HG02642 (cell line): Measurements from ENCODE around the gene PUDP.

Experiments
- ATAC-seq: cut with Tn5 transposase; IDR thresholded peaks from one replicate; pipeline ENCODE4 v1.9.1; 2021; ENCODE audit warnings: mild to moderate bottlenecking; ENCODE audit not compliant: unreplicated experiment, poor library complexity

PUDP gene

DNA sequence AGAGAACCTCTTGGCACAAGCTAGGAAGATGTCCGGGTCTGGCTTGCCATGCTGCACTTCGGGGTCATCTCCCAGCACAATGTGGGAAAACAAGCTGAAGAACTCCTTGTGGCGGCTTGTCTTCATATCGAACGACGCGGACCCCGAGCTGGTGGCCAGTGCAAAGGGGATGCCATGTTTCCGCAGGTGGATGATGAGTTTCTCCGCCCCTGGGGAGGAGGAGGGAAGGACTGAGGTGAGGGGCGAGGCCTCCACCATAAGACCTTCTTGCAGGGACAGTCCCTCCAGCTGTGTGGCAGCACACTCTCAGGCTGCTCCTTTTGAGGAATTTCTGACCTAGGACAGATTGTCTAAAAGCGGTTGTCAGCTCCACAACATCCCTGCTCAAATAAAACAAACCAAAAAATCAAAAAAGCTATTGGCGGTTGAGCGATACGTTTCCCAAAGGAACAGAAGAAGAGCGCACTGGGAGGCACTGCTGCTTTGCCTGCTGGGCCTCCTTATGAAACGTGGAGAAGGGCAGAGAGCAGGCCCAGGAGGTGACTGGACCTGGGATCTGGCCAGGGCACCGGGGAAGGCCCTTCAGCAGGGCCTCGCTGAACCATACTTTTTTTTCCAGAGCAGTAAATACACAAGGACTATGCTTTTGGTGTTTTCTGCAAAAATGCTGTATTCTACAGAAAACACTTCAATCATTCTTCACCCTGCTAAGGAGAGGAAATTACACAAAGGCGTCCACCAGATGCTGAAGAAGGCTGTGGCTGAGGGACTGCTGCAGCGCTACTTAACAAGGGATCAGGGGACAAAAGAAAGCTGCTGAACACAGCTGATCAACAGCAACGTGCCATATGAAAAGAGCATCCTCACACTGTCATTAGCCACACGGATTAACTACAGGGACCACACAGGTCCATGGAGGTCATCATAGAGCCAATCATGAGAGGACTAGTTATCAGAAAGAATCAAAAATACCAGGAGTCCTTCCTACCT, 70.4 kb downstream of the PUDP start:
- ATAC-seq: no peak

DNA sequence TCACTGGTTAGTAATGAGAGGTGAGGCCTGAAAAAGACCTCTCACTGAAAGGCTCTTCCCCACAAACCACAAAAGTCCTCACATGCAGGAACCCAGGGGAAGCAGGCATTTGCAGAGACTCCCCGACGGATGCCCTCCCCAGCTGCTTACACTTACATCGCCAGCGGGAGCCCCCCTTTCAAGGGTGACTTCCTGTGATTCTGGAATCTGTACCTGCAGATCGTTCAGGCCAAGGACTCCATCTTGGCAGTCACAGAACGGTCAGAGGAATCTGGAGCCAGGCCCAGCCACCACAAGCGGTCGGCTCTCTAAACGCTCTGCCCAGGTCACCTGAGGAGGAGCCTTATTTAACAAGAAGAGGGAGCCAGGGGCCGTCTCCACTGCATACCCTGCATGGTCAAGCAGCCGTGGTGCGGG, 71.7 kb downstream of the PUDP start:
- no peak for ATAC-seq

DNA sequence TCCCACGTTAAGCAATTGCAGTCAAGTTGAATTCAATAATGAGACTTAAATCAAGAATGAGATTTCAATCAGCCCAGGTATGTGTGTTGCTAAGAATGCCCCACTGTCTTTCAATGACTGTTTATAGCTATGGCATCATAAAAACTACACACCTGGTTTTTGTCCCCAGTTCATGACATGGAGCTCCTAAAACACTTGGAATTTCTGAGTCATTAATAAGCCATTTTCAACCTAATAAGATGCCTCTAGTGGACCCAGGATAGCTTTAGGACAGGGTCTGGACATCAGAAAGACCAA, 73.1 kb downstream of the PUDP start:
- ATAC-seq: no peak

- no peak for ATAC-seq
Observed at GRCh38 chrX:7074148-7074907, 73.6 kb downstream of the PUDP start.

GRCh38 chrX:7073336-7073735, 74.6 kb downstream of the PUDP start:
- ATAC-seq: no peak

DNA sequence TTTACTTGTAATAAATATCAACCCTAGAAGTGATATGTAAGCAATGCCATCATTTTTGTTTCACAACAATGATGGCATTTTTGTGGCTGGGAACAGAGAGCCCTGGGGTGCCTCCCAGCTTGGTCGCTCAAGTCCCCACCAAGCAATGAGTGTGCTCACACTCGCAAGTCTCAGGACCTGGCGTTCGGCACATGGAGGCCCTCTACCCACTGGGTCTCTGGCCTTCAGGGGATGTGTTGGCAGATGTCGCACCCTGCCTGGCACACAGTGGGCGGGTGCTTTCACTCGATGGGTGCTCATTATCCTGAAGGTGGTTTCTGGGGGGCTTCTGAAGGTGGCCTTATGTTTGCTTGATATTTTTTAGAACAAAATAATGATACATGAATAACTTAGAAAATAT, 75.1 kb downstream of the PUDP start:
- ATAC-seq: no peak

DNA sequence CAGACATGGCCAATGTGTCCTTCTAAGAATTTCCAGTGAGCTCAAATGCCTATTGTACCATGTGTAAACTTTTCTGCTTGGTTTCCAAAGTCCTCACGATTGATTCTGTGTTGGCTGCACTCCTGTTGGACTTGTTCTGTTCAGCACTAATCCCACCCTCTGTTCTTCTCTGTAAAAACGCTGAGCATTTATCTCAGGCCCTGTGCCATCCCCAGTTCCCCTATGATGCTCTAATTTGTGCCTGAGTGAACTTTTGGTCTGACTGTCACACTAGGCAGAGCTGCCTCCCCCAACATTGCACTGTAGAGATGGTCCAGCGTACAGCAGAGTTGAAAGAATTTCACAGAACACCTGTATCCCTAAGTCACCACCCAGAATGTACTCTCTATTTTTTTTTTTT, 76.6 kb downstream of the PUDP start:
- ATAC-seq: no peak

DNA sequence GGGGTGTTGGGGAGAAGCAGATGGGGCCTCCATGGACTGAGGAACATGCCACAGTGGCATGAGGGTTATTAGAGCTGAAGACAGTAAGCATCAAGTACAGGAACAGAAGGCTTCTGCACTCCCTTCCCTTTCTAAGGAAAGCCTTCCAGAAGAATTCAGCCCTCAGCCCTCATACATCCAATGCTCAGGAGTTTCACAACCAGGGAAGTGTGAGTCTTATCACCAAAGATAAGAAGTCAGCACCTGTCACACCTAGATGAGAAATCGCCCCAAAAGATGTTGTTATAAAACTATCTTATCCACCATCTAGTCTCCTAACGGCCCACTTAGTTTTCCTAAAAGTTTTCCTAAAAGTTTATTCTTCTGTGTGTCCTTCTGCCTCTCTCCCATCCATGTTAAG, 78.4 kb downstream of the PUDP start:
- no peak for ATAC-seq

DNA sequence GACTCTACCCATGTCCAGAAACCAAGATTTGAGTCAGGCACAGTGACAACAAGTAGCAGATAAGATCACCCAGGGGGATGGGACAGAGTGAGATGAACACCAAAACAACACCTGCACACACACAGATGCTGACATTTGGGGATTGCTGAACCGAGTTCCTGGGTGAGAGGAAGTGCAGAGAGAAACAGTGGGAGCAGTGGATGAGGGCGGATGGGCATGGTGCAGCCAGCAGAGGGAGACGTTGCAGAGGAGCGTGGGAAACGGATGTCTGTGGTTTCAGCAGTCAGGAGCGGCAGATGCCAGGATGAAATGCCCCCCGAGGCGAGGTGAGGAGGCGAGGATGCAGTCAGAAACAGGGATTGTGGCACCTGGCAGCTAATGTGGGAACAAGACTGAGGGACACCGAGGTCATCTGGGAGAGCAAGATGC, 79.0 kb downstream of the PUDP start:
- no peak for ATAC-seq

DNA sequence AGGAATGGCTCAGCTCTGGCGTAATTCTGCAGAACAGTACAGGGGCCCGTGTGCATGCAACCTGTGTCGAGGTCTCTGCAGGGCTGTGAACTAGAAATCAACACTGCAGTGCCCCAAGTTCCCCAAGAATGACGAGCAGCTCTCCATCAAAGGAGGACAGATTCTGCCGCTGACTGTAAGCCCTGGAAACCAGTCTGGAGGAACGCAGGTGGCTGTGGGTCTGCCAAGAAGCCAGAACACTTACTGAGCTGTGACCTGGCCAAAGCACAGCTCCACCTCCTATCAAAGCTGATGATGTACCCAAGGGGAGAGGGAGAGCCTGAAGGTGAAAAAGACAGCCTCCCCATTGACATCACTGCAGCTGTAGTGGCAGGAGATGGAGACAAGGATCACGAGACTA, 80.7 kb downstream of the PUDP start:
- ATAC-seq: no peak

DNA sequence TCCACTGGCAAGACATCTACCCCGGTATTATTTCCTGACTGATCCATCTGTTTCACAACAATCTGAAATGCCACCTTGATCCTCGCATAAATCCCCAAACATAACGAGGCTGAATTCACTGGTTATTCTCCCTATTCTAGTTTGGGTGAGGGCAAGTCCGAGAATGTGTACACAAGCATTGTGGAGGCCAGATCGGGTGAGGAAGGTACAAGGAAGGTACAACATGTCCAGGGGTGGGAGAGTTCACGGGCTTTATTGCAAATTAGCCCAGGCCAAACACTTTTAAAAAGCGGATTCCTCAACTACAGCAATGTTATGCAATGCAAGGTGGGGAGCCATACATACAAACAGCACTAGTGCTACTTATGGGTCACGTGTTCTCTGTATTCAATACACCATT, 82.5 kb downstream of the PUDP start:
- no peak for ATAC-seq

DNA sequence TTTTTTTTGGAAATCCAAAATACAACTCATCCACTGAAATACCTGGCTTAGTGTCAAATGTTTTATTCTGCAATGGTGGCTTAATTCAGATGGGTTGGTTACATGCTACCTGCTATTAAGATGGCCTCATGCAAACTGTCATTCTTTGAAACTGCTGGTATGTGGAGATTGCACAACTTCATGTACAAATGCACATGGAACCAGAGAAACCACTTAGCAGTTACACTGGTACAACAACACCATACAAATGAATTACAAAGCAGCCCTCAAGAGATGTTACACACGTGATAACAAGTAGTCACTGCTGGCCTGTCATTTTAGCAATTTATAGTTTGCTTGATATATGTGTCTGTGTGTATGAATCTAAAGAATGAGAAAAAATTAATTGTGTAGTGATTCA, 85.0 kb downstream of the PUDP start:
- no peak for ATAC-seq

DNA sequence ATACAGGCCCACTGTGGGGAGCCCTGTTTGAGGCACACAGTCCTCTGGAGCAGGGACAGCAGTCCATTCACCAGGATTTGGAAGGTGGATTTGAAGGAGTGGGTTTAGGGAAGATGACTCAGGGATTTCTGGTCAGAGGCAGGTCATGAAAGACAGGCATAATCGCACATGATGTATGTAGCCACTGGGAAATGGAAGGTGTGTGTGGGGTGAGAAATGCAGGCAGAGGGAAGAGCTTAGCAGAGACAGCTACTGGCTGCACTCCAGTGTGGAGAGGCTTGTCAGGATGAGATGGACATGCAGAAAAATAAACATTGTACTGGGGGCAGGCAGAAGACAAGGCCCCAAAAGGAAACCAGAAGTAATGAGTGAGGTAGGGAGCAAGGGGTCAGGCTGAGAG, 85.7 kb downstream of the PUDP start:
- ATAC-seq: no peak

- no peak for ATAC-seq
Observed at GRCh38 chrX:7061429-7061828, 86.5 kb downstream of the PUDP start.

DNA sequence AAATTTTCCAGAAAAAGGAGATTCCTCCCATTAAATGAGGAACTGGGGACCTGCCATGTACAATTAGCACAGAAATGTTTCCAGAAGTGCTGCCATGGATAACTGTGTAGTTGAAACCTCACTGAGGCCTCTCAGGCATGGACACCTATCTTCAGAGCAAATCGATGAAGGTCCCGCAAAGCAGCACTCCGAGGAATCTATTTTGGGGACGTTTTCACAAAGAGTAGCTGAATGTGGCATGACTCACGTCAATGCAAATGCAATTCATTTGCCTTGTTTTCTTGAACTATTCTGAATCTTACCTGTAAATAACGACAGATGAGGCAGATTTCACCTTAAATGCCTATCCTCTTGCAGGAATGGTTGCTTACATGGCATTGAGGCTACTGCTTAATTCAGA, 87.5 kb downstream of the PUDP start:
- ATAC-seq: no peak

DNA sequence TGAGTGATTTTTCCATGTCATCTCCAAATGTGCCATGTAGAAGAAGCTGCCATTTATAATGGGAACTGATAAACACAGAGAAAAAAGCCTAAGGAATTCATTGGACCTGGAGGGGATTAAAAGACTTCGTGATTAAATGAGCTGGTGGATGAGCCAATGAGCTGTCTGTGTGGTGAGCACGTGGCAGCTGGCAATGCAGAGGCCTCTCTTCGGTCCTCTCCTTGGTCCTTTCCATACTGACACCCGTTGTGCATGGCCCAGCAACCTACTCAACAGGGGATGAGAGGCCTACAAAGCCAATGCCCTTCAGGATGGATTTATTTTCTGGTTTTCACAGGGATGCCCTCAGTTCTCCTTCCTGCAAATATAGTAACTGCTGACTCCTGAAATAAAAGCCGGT, 88.1 kb downstream of the PUDP start:
- ATAC-seq: no peak

DNA sequence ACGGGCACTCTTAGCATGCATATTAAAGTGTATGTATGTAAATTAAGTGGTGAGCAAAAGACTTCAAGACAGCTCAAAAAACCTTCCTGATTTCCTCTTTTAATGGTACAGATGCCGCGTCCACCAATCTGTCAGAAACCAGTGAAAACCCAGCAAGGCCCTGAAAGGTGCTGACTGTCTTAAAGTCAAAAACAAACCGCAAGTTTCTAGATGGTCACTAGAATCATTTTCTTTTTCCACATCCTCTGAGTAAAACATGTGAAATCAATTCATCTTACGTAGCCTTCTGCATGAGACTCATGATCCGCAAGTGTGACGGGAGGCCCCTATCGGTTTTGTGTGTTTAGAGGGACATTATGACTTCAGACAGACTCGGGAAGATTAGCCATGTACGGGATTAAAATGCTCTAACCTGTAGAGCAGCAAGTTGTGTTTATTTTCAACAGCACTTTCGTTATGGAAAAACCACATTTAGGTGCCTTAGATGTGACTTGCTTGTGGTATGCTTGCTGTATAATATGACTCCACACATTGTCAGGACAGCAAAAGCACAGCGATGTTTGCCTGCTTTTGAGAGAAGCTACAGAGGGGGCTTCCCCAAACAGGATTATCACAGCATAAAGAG, 88.6 kb downstream of the PUDP start:
- peak; percentile 94 for ATAC-seq

DNA sequence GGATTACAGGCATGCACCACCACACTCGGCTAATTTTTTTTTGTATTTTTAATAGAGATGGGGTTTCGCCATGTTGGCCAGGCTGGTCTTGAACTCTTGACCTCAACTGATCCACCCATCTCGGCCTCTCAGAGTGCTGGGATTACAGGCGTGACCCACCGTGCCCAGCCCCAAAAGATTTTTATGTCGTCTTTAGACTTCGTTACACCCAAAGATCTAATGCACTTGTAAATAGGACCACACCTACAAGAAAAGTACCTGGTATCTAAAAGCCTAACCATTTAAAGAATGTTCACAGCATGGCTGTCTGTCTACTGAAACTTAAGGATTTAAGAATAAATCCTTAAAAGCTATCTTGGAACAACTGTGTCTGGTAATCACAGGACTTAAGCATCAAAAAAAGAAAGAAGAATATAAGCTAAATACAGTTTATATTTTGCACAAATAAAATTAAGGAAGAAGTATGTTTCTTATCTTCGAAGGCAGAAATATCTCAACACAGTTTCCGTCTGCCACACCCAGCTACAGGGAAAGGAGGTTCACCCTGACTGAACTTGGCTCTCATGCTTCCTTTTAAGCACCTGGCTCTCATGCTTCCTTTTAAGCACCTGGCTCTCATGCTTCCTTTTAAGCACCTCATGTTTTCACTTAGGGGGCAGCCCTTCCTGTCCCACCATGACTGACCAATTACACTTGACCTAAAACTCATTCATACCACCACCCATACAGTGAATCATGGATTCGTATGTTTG, 92.4 kb downstream of the PUDP start:
- no peak for ATAC-seq

GRCh38 chrX:7054219-7055216, 93.4 kb downstream of the PUDP start:
- no peak for ATAC-seq
